Panc1 (cell line): ENCODE measurements around the gene ATP6V1F. TPM values are rescaled to one million over a fixed set of nuclear protein-coding genes. Genes with fewer than 3 reads are reported as not detected.
A peak's percentile ranks its signal among the peaks of the same experiment; 100 is the strongest.

Experiments
- ATAC-seq: fragments of 200-7000 bp; cut with Tn5 transposase; 2 replicates; pipeline ENCODE4 v1.9.1; 2020; ENCODE audit warnings: mild to moderate bottlenecking, moderate library complexity
- BruUV-seq: library from RNA; stranded (reverse); fragments of 400-500 nt; replicated peaks from 2 replicates; lab custom pipeline; 2021; lab: Mats Ljungman, UMichigan
- CTCF ChIA-PET: fragments of 300-600 bp; sonication (Branson Sonifier 250); formaldehyde crosslinking; loops from one replicate; lab custom pipeline; 2022; ENCODE audit warnings: antibody characterized with exemption; lab: Charles Lee
- POLR2A ChIA-PET: fragments of 300-600 bp; sonication (Branson Sonifier 250); formaldehyde crosslinking; loops from one replicate; lab custom pipeline; 2022; ENCODE audit warnings: antibody characterized with exemption; lab: Charles Lee
- DNase-seq: peaks from one replicate; pipeline ENCODE4 v3.0.0-alpha.2; 2010; ENCODE audit warnings: low read depth, low spot score
- H3K27ac ChIP-seq: 2 replicates; pipeline ENCODE4 v1.5.1; 2011; ENCODE audit warnings: mild to moderate bottlenecking, low read length, inconsistent platforms
- H3K27me3 ChIP-seq: fragments of 200-500 bp; sonication (Bioruptor generic); 2 replicates; pipeline ENCODE4 v1.6.0; 2014; ENCODE audit warnings: low read length, inconsistent platforms; ENCODE audit not compliant: control insufficient read depth, insufficient read depth
- H3K36me3 ChIP-seq: fragments of 200-500 bp; sonication (Bioruptor generic); 2 replicates; pipeline ENCODE4 v1.5.1; 2014; ENCODE audit warnings: inconsistent platforms, mild to moderate bottlenecking, low read length, moderate library complexity; ENCODE audit not compliant: control insufficient read depth, insufficient read depth
- H3K4me1 ChIP-seq: 2 replicates; pipeline ENCODE4 v1.5.1; 2011; ENCODE audit warnings: inconsistent platforms, mild to moderate bottlenecking, low read length, moderate library complexity; ENCODE audit not compliant: control insufficient read depth, insufficient read depth
- H3K4me3 ChIP-seq, 2 experiments: 2 replicates each; pipeline ENCODE4 v1.5.1; 2011 to 2012; ENCODE audit warnings: low read depth in 2 of 2, low read length in 2 of 2, mild to moderate bottlenecking in 2 of 2, inconsistent platforms in 1 of 2, moderate library complexity in 1 of 2
- H3K9me3 ChIP-seq: fragments of 200-500 bp; sonication (Bioruptor generic); 2 replicates; pipeline ENCODE4 v1.5.1; 2014; ENCODE audit warnings: low read depth, mild to moderate bottlenecking, inconsistent platforms, low read length, moderate library complexity; ENCODE audit not compliant: control insufficient read depth, insufficient read depth
- POLR2AphosphoS5 ChIP-seq: IDR thresholded peaks from 2 replicates; pipeline ENCODE4 v1.6.1; 2012; ENCODE audit warnings: mild to moderate bottlenecking, low read depth, low read length, moderate library complexity
- SIN3A ChIP-seq: IDR thresholded peaks from 2 replicates; pipeline ENCODE4 v1.6.1; 2012; ENCODE audit warnings: low read depth, mild to moderate bottlenecking, low read length, moderate library complexity, borderline replicate concordance; ENCODE audit not compliant: insufficient read depth
- TCF7L2 ChIP-seq: IDR thresholded peaks from 2 replicates; pipeline ENCODE4 v1.6.1; 2011; ENCODE audit warnings: mild to moderate bottlenecking, low read depth, low read length, inconsistent platforms
- in situ Hi-C: cut with HindIII; loops from 2 replicates; pipeline ENCODE4 v1.10.0; 2016; ENCODE audit warnings: low sequenced_read_pairs, low pct_unique_long_range_greater_than_20kb
- intact Hi-C: fragments of 100-400 bp; cut with micrococcal nuclease; formaldehyde crosslinking; loops from one replicate; pipeline ENCODE4 v1.10.0; 2022; ENCODE audit not compliant: unreplicated experiment
- total RNA-seq: library from RNA; stranded (reverse); gene quantifications from one replicate; pipeline ENCODE4 v1.2.1, GENCODE V29; 2021; ENCODE audit not compliant: unreplicated experiment
- TF ChIP-seq, protein P1 (sequence below), 2 experiments: IDR thresholded peaks; 2 replicates each; pipeline ENCODE4 v1.6.1; 2011 to 2012; ENCODE audit warnings: low read depth in 2 of 2, control low read depth in 1 of 2, low read length in 1 of 2, mild to moderate bottlenecking in 1 of 2, moderate library complexity in 1 of 2; ENCODE audit not compliant: insufficient read depth in 1 of 2
- TF ChIP-seq, protein P2 (sequence below): fragments of 450-650 bp; IDR thresholded peaks from 2 replicates; pipeline ENCODE4 v1.5.1; 2017; ENCODE audit warnings: mild to moderate bottlenecking

ATP6V1F gene
- total RNA-seq, 1 experiment from 2014 or later, result 151 TPM

DNA sequence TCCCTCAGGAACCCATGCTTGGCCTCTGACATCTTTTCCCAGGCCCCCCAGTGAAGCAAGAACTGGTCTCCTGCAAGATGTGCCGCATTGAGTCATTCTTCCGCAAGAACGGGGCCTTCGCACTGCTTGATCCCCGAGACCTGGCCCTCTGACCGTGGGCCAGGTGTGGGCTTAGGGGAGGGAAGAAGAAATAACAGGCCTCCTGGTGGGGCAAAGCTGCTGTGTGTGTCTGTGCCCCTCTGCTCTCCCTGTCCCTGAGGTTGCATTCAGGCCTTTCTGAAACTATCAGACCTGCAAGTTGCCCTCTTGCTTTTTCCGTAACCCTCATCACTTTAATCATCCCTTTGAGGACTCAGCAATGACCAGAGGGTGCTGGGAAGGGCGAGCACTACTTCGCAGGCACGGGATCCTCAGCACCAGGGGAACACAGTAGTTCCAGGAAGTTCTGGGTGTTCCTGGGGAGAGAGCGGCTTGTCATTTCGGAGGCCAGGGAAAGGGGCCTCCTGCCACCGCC, 6.0 kb downstream of the ATP6V1F start:
- Histone ChIP-seq H3K27ac (no peak overlapping the region), H3K36me3 (no peaks in the 10 kb centered on the region), H3K4me1 (peaks cover 6% of the 10 kb centered on the region), H3K9me3 (no peaks in the 10 kb centered on the region), H3K27me3 (no peaks in the 10 kb centered on the region; the same call in 1 of the 2 replicates), H3K4me3 (peak overlapping the region; percentile 45 to 53)
- ChIA-PET POLR2A (interaction anchor here (0.7 kb wide), 1 partner anchor 146 kb away, joined by 3 read pairs; no protein-coding TSS in a partner anchor), CTCF (no interaction called here)
- no peak for DNase-seq
- in situ Hi-C loops (no loop called here), intact Hi-C loops (loop anchor here (5.0 kb wide), 1 partner anchor 71 kb away; no protein-coding TSS in a partner anchor)
- TF ChIP-seq TCF7L2 (no peak), SIN3A (no peak), POLR2AphosphoS5 (no peak)
- TF ChIP-seq, protein P1, sequence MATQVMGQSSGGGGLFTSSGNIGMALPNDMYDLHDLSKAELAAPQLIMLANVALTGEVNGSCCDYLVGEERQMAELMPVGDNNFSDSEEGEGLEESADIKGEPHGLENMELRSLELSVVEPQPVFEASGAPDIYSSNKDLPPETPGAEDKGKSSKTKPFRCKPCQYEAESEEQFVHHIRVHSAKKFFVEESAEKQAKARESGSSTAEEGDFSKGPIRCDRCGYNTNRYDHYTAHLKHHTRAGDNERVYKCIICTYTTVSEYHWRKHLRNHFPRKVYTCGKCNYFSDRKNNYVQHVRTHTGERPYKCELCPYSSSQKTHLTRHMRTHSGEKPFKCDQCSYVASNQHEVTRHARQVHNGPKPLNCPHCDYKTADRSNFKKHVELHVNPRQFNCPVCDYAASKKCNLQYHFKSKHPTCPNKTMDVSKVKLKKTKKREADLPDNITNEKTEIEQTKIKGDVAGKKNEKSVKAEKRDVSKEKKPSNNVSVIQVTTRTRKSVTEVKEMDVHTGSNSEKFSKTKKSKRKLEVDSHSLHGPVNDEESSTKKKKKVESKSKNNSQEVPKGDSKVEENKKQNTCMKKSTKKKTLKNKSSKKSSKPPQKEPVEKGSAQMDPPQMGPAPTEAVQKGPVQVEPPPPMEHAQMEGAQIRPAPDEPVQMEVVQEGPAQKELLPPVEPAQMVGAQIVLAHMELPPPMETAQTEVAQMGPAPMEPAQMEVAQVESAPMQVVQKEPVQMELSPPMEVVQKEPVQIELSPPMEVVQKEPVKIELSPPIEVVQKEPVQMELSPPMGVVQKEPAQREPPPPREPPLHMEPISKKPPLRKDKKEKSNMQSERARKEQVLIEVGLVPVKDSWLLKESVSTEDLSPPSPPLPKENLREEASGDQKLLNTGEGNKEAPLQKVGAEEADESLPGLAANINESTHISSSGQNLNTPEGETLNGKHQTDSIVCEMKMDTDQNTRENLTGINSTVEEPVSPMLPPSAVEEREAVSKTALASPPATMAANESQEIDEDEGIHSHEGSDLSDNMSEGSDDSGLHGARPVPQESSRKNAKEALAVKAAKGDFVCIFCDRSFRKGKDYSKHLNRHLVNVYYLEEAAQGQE (IDR thresholded peaks at IDR 0.05; ENCODE audit: insufficient read depth in 1 of 2, low read depth in 2 of 2, low read length in 1 of 2), result no peak
- TF ChIP-seq, protein P2, sequence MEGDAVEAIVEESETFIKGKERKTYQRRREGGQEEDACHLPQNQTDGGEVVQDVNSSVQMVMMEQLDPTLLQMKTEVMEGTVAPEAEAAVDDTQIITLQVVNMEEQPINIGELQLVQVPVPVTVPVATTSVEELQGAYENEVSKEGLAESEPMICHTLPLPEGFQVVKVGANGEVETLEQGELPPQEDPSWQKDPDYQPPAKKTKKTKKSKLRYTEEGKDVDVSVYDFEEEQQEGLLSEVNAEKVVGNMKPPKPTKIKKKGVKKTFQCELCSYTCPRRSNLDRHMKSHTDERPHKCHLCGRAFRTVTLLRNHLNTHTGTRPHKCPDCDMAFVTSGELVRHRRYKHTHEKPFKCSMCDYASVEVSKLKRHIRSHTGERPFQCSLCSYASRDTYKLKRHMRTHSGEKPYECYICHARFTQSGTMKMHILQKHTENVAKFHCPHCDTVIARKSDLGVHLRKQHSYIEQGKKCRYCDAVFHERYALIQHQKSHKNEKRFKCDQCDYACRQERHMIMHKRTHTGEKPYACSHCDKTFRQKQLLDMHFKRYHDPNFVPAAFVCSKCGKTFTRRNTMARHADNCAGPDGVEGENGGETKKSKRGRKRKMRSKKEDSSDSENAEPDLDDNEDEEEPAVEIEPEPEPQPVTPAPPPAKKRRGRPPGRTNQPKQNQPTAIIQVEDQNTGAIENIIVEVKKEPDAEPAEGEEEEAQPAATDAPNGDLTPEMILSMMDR, result no peak
- peak; percentile 52 for ATAC-seq
- BruUV-seq, result no TSS peak

DNA sequence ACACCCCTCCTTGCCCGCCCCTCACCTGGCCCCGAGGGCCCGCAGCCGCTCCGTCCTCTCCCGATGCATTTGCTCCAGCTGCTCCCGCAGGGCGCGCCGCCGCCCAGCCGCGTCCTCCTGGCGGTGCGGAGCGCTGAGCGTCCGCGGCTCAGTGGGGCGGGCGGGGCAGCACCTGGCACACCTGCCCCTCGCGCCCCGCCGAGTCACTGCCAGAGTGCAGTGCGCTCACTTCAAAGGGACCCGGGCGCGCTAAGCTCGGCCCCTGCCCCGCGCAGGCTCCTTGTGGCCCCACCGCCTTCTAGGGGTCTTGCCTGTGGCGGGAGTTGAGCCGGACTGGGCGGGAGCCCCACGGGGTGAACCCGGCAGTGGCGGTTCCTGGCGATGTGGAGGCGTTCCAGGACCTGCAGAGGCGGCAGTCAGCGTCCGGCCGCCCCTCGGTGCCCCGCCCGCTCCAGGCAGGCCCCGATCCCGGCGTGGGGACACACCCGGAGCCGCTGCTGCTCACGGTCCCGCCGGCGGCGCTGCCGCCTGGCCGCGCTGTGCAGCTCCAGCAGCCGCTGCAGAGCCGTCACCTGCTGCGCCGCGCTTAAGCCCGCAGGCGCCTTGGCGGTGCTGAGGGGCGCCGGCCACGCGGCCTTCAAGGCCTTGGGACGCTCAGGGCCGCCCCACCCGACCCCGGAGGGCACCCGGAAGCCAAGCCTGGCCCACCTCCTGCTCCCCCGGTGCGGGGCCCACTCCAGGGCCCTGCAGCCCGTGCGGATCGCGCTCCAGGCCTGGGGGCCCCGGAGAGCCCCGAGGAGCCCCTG, 6.7 kb downstream of the ATP6V1F start:
- intact Hi-C loops, result loop anchor here (5.0 kb wide), 1 partner anchor 72 kb away; no protein-coding TSS in a partner anchor

More for the DNA sequence above, 6.7 kb downstream of the ATP6V1F start:
- H3K4me1 ChIP-seq, result 0 out of 2 replicates have a peak, but pooled peaks cover 3% of the 10 kb centered on the region
- BruUV-seq, result no TSS peak
- ChIA-PET CTCF (no interaction called here), POLR2A (interaction anchor here (0.7 kb wide), 1 partner anchor 147 kb away, joined by 3 read pairs; no protein-coding TSS in a partner anchor)
- H3K27me3 ChIP-seq, result no peaks in the 10 kb centered on the region; the same call in 1 of the 2 replicates
- H3K27ac ChIP-seq, result no peak overlapping the region
- TF ChIP-seq TCF7L2, result peak; percentile 66
- TF ChIP-seq, protein P2, result peak; percentile 52
- TF ChIP-seq, protein P1 (IDR thresholded peaks at IDR 0.05; ENCODE audit: insufficient read depth in 1 of 2, low read depth in 2 of 2, low read length in 1 of 2), result no peak
- H3K36me3 ChIP-seq, result no peaks in the 10 kb centered on the region
- in situ Hi-C loops, result no loop called here
- DNase-seq, result no peak
- H3K4me3 ChIP-seq, result peak overlapping the region; percentile 45 to 53
- ATAC-seq, result peak; percentile 82
- H3K9me3 ChIP-seq, result no peaks in the 10 kb centered on the region
